Measurements from ENCODE around the gene TRPC4AP. TPM values are rescaled to one million over a fixed set of nuclear protein-coding genes. Genes with fewer than 3 reads are reported as not detected.

TRPC4AP gene
- total RNA-seq, 4 donors from 2014 or later = 59.3 to 87.0 (median 70.1) TPM

- no peak for TF ChIP-seq CTCF (IDR thresholded peaks at IDR 0.05)
- DNase-seq (ENCODE audit: low spot score) = no peak
- no peak for ATAC-seq (ENCODE audit: low FRiP score)
These were observed 91.5 kb downstream of the TRPC4AP start for GRCh38 chr20:35000922-35001595.

- DNase-seq (ENCODE audit: low spot score) (no peak), ATAC-seq (ENCODE audit: low FRiP score) (no peak)
- no peak for TF ChIP-seq CTCF (IDR thresholded peaks at IDR 0.05)
These were observed 92.2 kb downstream of the TRPC4AP start for GRCh38 chr20:35000311-35000921.

GRCh38 chr20:34999782-35000181 lies 92.8 kb downstream of the TRPC4AP start:
- DNase-seq (ENCODE audit: low spot score) = no peak
- no peak for TF ChIP-seq CTCF (IDR thresholded peaks at IDR 0.05)
- ATAC-seq (ENCODE audit: low FRiP score) = no peak

- TF ChIP-seq CTCF (IDR thresholded peaks at IDR 0.05) = no peak
- ATAC-seq (ENCODE audit: low FRiP score) (no peak), DNase-seq (ENCODE audit: low spot score) (no peak)
These were observed 93.6 kb downstream of the TRPC4AP start for GRCh38 chr20:34999021-34999451.

GRCh38 chr20:34998331-34998950 lies 94.2 kb downstream of the TRPC4AP start:
- DNase-seq (ENCODE audit: low spot score) = no peak
- no peak for TF ChIP-seq CTCF (IDR thresholded peaks at IDR 0.05)
- no peak for ATAC-seq (ENCODE audit: low FRiP score)

- ATAC-seq (ENCODE audit: low FRiP score) (no peak), DNase-seq (ENCODE audit: low spot score) (no peak)
- no peak for TF ChIP-seq CTCF (IDR thresholded peaks at IDR 0.05)
These were observed 94.8 kb downstream of the TRPC4AP start for GRCh38 chr20:34997774-34998173.

Measured in omental fat pad (tissue), 4 donors.